Measurements from ENCODE around the gene RAPGEF4. TPM values are rescaled to one million over a fixed set of nuclear protein-coding genes. Genes with fewer than 3 reads are reported as not detected.

RAPGEF4 gene
- total RNA-seq, 1 experiment from 2014 or later, result 0.59 TPM

DNA sequence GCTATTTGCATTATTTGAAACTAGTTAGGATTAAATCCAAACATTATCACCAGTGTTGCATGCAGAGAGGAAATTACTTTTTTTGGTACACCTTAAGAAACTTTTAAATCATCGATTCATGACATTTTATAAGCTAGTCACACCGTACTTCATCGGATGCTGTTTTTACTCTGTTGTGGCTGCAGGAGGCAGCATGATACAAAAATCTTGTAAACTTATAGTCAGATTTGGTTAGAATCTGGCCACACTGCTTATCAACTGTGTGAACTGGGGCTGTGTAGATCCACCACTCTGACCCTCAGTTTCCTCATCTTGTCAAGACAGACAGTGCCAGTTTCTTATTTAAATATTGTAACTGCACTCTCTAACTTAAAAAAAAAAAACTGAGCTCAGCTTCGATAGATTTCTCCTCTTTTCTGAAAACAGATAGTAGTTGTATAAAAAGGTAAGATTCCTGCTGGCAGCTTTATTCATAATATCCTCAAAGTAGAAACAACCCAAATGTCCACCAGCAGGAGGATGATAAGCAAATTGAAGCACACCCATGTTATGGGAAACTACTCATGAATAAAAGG is 77.8 kb downstream of the RAPGEF4 start:
- H3K27me3 ChIP-seq (ENCODE audit: insufficient read depth, low read length), result 0 out of 2 replicates have a peak, but pooled peaks cover 6% of the 10 kb centered on the region
- H3K27ac ChIP-seq (ENCODE audit: low read depth, low read length), result no peak overlapping the region
- no peaks in the 10 kb centered on the region for H3K79me2 ChIP-seq (ENCODE audit: insufficient read depth, low read length)
- TF ChIP-seq, protein P1, sequence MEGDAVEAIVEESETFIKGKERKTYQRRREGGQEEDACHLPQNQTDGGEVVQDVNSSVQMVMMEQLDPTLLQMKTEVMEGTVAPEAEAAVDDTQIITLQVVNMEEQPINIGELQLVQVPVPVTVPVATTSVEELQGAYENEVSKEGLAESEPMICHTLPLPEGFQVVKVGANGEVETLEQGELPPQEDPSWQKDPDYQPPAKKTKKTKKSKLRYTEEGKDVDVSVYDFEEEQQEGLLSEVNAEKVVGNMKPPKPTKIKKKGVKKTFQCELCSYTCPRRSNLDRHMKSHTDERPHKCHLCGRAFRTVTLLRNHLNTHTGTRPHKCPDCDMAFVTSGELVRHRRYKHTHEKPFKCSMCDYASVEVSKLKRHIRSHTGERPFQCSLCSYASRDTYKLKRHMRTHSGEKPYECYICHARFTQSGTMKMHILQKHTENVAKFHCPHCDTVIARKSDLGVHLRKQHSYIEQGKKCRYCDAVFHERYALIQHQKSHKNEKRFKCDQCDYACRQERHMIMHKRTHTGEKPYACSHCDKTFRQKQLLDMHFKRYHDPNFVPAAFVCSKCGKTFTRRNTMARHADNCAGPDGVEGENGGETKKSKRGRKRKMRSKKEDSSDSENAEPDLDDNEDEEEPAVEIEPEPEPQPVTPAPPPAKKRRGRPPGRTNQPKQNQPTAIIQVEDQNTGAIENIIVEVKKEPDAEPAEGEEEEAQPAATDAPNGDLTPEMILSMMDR (IDR thresholded peaks at IDR 0.05 in 2 of 3, conservative IDR thresholded peaks at IDR 0.05 in 1 of 3; ENCODE audit: borderline replicate concordance in 1 of 3, insufficient read depth in 1 of 3, low read depth in 2 of 3, low read length in 2 of 3), result peak; percentile 38 to 55 (median 51); a peak in 5 of 6 replicates
- no peak for TF ChIP-seq CBX3 (IDR thresholded peaks at IDR 0.05; ENCODE audit: low read depth)
- TF ChIP-seq POLR2A (IDR thresholded peaks at IDR 0.05; ENCODE audit: borderline replicate concordance, extremely low read depth, insufficient read depth, insufficient read length), result no peak
- TF ChIP-seq, protein P2, sequence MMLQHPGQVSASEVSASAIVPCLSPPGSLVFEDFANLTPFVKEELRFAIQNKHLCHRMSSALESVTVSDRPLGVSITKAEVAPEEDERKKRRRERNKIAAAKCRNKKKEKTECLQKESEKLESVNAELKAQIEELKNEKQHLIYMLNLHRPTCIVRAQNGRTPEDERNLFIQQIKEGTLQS (IDR thresholded peaks at IDR 0.05), result no peak
- TF ChIP-seq RAD21 (IDR thresholded peaks at IDR 0.05; ENCODE audit: low read depth), result peak; percentile 70
- no peak for TF ChIP-seq TCF7L2 (IDR thresholded peaks at IDR 0.05; ENCODE audit: borderline replicate concordance, extremely low read depth, insufficient read depth, insufficient read length)
- TF ChIP-seq, protein P3, sequence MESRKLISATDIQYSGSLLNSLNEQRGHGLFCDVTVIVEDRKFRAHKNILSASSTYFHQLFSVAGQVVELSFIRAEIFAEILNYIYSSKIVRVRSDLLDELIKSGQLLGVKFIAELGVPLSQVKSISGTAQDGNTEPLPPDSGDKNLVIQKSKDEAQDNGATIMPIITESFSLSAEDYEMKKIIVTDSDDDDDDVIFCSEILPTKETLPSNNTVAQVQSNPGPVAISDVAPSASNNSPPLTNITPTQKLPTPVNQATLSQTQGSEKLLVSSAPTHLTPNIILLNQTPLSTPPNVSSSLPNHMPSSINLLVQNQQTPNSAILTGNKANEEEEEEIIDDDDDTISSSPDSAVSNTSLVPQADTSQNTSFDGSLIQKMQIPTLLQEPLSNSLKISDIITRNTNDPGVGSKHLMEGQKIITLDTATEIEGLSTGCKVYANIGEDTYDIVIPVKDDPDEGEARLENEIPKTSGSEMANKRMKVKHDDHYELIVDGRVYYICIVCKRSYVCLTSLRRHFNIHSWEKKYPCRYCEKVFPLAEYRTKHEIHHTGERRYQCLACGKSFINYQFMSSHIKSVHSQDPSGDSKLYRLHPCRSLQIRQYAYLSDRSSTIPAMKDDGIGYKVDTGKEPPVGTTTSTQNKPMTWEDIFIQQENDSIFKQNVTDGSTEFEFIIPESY (IDR thresholded peaks at IDR 0.05; ENCODE audit: extremely low read depth, insufficient replicate concordance, low read length), result no peak
- peak overlapping the region; percentile 48 for H2AFZ ChIP-seq (ENCODE audit: low read depth, low read length, poor library complexity, severe bottlenecking)
- ChIA-PET RAD21 (ENCODE audit: low non-redundant PET in 1 of 2, low total read pairs in 2 of 2, uncharacterized antibody in 2 of 2, unreplicated experiment in 2 of 2) (interaction anchor here (0.7 to 1.5 kb wide), 4 partner anchors 118 to 497 kb away, joined by 3 to 8 read pairs (median 3); no protein-coding TSS in a partner anchor), CTCF (interaction anchor here (0.7 to 2.5 kb wide), 12 partner anchors 9 to 635 kb away, joined by 3 to 56 read pairs (median 4); no protein-coding TSS in a partner anchor), POLR2A (no interaction called here)
- no peaks in the 10 kb centered on the region for H4K20me1 ChIP-seq (ENCODE audit: insufficient read depth)
- ATAC-seq (peak; percentile 84), DNase-seq (ENCODE audit: low read depth, low spot score) (no peak)
- intact Hi-C loops (cut with micrococcal nuclease), result no loop called here
- no peaks in the 10 kb centered on the region for H3K9me3 ChIP-seq (ENCODE audit: control insufficient read depth in 1 of 2, insufficient read depth in 1 of 2, low read depth in 1 of 2, low read length in 2 of 2)
- H3K9me2 ChIP-seq (ENCODE audit: insufficient read depth), result no peaks in the 10 kb centered on the region
- H3K4me1 ChIP-seq (ENCODE audit: control insufficient read depth in 1 of 2, insufficient read depth in 2 of 2, low read length in 2 of 2), result no peaks in the 10 kb centered on the region
- BruUV-seq (replicated peaks), result no TSS peak
- H3K4me2 ChIP-seq (ENCODE audit: low read length), result no peak overlapping the region
- no peak overlapping the region for H3K9ac ChIP-seq (ENCODE audit: low read length)
- H3K36me3 ChIP-seq (ENCODE audit: control insufficient read depth in 1 of 2, insufficient read depth in 2 of 2, low read length in 2 of 2), result no peaks in the 10 kb centered on the region
- H3K4me3 ChIP-seq (replicated peaks in 1 of 2; ENCODE audit: low read depth in 1 of 2, low read length in 2 of 2), result no peak overlapping the region
